Right atrium auricular region (tissue), 2 donors: ENCODE measurements around the gene PRTFDC1. TPM values are rescaled to one million over a fixed set of nuclear protein-coding genes. Genes with fewer than 3 reads are reported as not detected.

Experiments
- DNase-seq: peaks from one replicate; pipeline ENCODE4 v3.0.0-alpha.2; 2019; ENCODE audit warnings: low spot score
- H3K27ac ChIP-seq, 2 donors: fragments of 200-600 bp; sonication (generic); 1 replicate in 1 of 2; 2 replicates in 1 of 2; pipeline ENCODE4 v1.5.1; 2016 to 2019
- H3K27me3 ChIP-seq, 2 donors: fragments of 200-600 bp; sonication (generic); one replicate each; pipeline versions ENCODE4 v1.5.1 to v1.6.0; 2017 to 2019
- H3K36me3 ChIP-seq: fragments of 200-600 bp; sonication (generic); one replicate; pipeline ENCODE4 v1.5.1; 2016
- H3K4me1 ChIP-seq, 2 donors: fragments of 200-600 bp; sonication (generic); one replicate each; pipeline versions ENCODE4 v1.5.1 to v1.6.0; 2017 to 2019
- H3K4me3 ChIP-seq, 2 donors: fragments of 200-600 bp; sonication (generic); 1 replicate in 1 of 2; 2 replicates in 1 of 2; pipeline ENCODE4 v1.5.1; 2017 to 2019; ENCODE audit warnings: mild to moderate bottlenecking in 1 of 2, moderate library complexity in 1 of 2
- H3K9me3 ChIP-seq, 2 donors: fragments of 200-600 bp; sonication (generic); one replicate each; pipeline ENCODE4 v1.5.1; 2019
- CTCF ChIP-seq, 2 donors: fragments of 200-600 bp; sonication (generic); IDR thresholded peaks; one replicate each; pipeline ENCODE4 v1.5.1; 2019; ENCODE audit warnings: antibody characterized with exemption in 2 of 2
- total RNA-seq, 2 donors: library from RNA; depleted of rRNA; stranded (reverse); fragments of >200 nt; gene quantifications; one replicate each; pipeline ENCODE4 v1.1.0, GENCODE V29; 2016

PRTFDC1 gene
- total RNA-seq, 2 donors from 2014 or later, result 4.0 to 5.6 TPM

GRCh38 chr10:24894309-24894708 lies 58.1 kb downstream of the PRTFDC1 start:
- Histone ChIP-seq H3K27ac (no peak overlapping the region), H3K4me1 (no peaks in the 10 kb centered on the region), H3K27me3 (no peaks in the 10 kb centered on the region), H3K4me3 (no peak overlapping the region), H3K9me3 (no peaks in the 10 kb centered on the region), H3K36me3 (no peaks in the 10 kb centered on the region)
- no peak for DNase-seq
- no peak for TF ChIP-seq CTCF (IDR thresholded peaks at IDR 0.05)

- no peak for DNase-seq
- no peaks in the 10 kb centered on the region for H3K4me1 ChIP-seq
- no peak overlapping the region for H3K27ac ChIP-seq
- H3K36me3 ChIP-seq, result no peaks in the 10 kb centered on the region
- no peaks in the 10 kb centered on the region for H3K9me3 ChIP-seq
- no peaks in the 10 kb centered on the region for H3K27me3 ChIP-seq
- H3K4me3 ChIP-seq, result no peak overlapping the region
- TF ChIP-seq CTCF (IDR thresholded peaks at IDR 0.05), result no peak
These were observed 59.3 kb downstream of the PRTFDC1 start for GRCh38 chr10:24893127-24893526.

GRCh38 chr10:24891823-24892222 lies 60.6 kb downstream of the PRTFDC1 start:
- H3K9me3 ChIP-seq, result no peaks in the 10 kb centered on the region
- H3K4me1 ChIP-seq, result no peaks in the 10 kb centered on the region
- no peak for DNase-seq
- H3K27ac ChIP-seq, result no peak overlapping the region
- H3K27me3 ChIP-seq, result no peaks in the 10 kb centered on the region
- no peaks in the 10 kb centered on the region for H3K36me3 ChIP-seq
- H3K4me3 ChIP-seq, result no peak overlapping the region
- no peak for TF ChIP-seq CTCF (IDR thresholded peaks at IDR 0.05)

- no peak for DNase-seq
- no peaks in the 10 kb centered on the region for H3K27me3 ChIP-seq
- no peak overlapping the region for H3K27ac ChIP-seq
- H3K36me3 ChIP-seq, result no peaks in the 10 kb centered on the region
- no peak for TF ChIP-seq CTCF (IDR thresholded peaks at IDR 0.05)
- H3K4me3 ChIP-seq, result no peak overlapping the region
- H3K4me1 ChIP-seq, result no peaks in the 10 kb centered on the region
- no peaks in the 10 kb centered on the region for H3K9me3 ChIP-seq
These were observed 62.8 kb downstream of the PRTFDC1 start for GRCh38 chr10:24889639-24890038.

- H3K27ac ChIP-seq, result no peak overlapping the region
- no peak overlapping the region for H3K4me3 ChIP-seq
These were observed 64.6 kb downstream of the PRTFDC1 start for GRCh38 chr10:24887855-24888231.

More at GRCh38 chr10:24887855-24888231, 64.6 kb downstream of the PRTFDC1 start:
- H3K27me3 ChIP-seq, result no peaks in the 10 kb centered on the region
- no peaks in the 10 kb centered on the region for H3K36me3 ChIP-seq
- H3K9me3 ChIP-seq, result no peaks in the 10 kb centered on the region
- no peaks in the 10 kb centered on the region for H3K4me1 ChIP-seq
- no peak for DNase-seq
- no peak for TF ChIP-seq CTCF (IDR thresholded peaks at IDR 0.05)
